ENCODE data around the gene HNRNPF. TPM values are rescaled to one million over a fixed set of nuclear protein-coding genes. Genes with fewer than 3 reads are reported as not detected.

HNRNPF gene
- total RNA-seq, 3 donors from 2014 or later: 212 to 229 (median 227) TPM

- Histone ChIP-seq H3K9me3 (no peaks in the 10 kb centered on the region), H3K4me1 (ENCODE audit: low read depth) (peaks cover 10% of the 10 kb centered on the region), H3K4me3 (peak overlapping the region; percentile 32), H3K36me3 (ENCODE audit: low read depth) (no peaks in the 10 kb centered on the region)
- no peak for TF ChIP-seq CTCF (IDR thresholded peaks at IDR 0.05)
- ATAC-seq (peak; percentile 96), DNase-seq (peak; percentile 83 to 91 (median 90))
- intact Hi-C loops (cut with DNase I, micrococcal nuclease): no loop called here
These were observed 11.6 kb upstream of the HNRNPF start for GRCh38 chr10:43420369-43421200.

GRCh38 chr10:43419997-43420368 lies 11.0 kb upstream of the HNRNPF start:
- intact Hi-C loops (cut with DNase I, micrococcal nuclease): no loop called here
- no peak for ATAC-seq
- H3K36me3 ChIP-seq (ENCODE audit: low read depth): no peaks in the 10 kb centered on the region
- DNase-seq: no peak
- H3K9me3 ChIP-seq: no peaks in the 10 kb centered on the region
- TF ChIP-seq CTCF (IDR thresholded peaks at IDR 0.05): no peak
- peaks cover 10% of the 10 kb centered on the region for H3K4me1 ChIP-seq (ENCODE audit: low read depth)
- no peak overlapping the region for H3K4me3 ChIP-seq

GRCh38 chr10:43417950-43418768 lies 9.2 kb upstream of the HNRNPF start:
- H3K4me3 ChIP-seq: no peak overlapping the region
- H3K36me3 ChIP-seq (ENCODE audit: low read depth): no peaks in the 10 kb centered on the region
- intact Hi-C loops (cut with DNase I, micrococcal nuclease): no loop called here
- DNase-seq (no peak), ATAC-seq (peak; percentile 2)
- H3K4me1 ChIP-seq (ENCODE audit: low read depth): peaks cover 10% of the 10 kb centered on the region
- no peak for TF ChIP-seq CTCF (IDR thresholded peaks at IDR 0.05)
- H3K9me3 ChIP-seq: no peaks in the 10 kb centered on the region

- no peak for DNase-seq
- Histone ChIP-seq H3K4me1 (ENCODE audit: low read depth) (peaks cover 10% of the 10 kb centered on the region), H3K36me3 (ENCODE audit: low read depth) (no peaks in the 10 kb centered on the region), H3K9me3 (no peaks in the 10 kb centered on the region), H3K4me3 (no peak overlapping the region)
- intact Hi-C loops (cut with DNase I, micrococcal nuclease): no loop called here
- ATAC-seq: no peak
- TF ChIP-seq CTCF (IDR thresholded peaks at IDR 0.05): no peak
These were observed 6.6 kb upstream of the HNRNPF start for GRCh38 chr10:43415544-43415943.

GRCh38 chr10:43411536-43411935 lies 2.5 kb upstream of the HNRNPF start:
- no peak for TF ChIP-seq CTCF (IDR thresholded peaks at IDR 0.05)

More at GRCh38 chr10:43411536-43411935, 2.5 kb upstream of the HNRNPF start:
- intact Hi-C loops (cut with DNase I, micrococcal nuclease): no loop called here
- no peak for ATAC-seq
- peaks cover 3% of the 10 kb centered on the region for H3K4me1 ChIP-seq (ENCODE audit: low read depth)
- H3K9me3 ChIP-seq: no peaks in the 10 kb centered on the region
- no peak overlapping the region for H3K4me3 ChIP-seq
- H3K36me3 ChIP-seq (ENCODE audit: low read depth): no peaks in the 10 kb centered on the region
- DNase-seq: no peak

Data from mucosa of descending colon (tissue), 3 donors.